PC-3 (cell line): Measurements from ENCODE around the gene VGF. TPM values are rescaled to one million over a fixed set of nuclear protein-coding genes. Genes with fewer than 3 reads are reported as not detected.
"Not testable (repeated sequence)": the region's sequence is repeated elsewhere in the genome, so short reads cannot be mapped to it uniquely, and the experiment has no call there.

Experiments used
- ATAC-seq: fragments of 200-7000 bp; cut with Tn5 transposase; 2 replicates; pipeline ENCODE4 v1.9.1; 2020; ENCODE audit warnings: mild to moderate bottlenecking, moderate library complexity
- BruUV-seq: library from RNA; stranded (reverse); fragments of 400-500 nt; replicated peaks from 2 replicates; lab custom pipeline; 2021; lab: Mats Ljungman, UMichigan
- CTCF ChIA-PET: fragments of 300-600 bp; sonication (Branson Sonifier 250); formaldehyde crosslinking; loops from one replicate; lab custom pipeline; 2022; ENCODE audit warnings: antibody characterized with exemption; lab: Charles Lee
- POLR2A ChIA-PET: fragments of 300-600 bp; sonication (Branson Sonifier 250); formaldehyde crosslinking; loops from one replicate; lab custom pipeline; 2022; ENCODE audit warnings: antibody characterized with exemption; ENCODE audit not compliant: unreplicated experiment; lab: Charles Lee
- DNase-seq: peaks from one replicate; pipeline ENCODE4 v3.0.0-alpha.2; 2015
- H2AFZ ChIP-seq: fragments of 300-600 bp; sonication (generic); 2 replicates; pipeline ENCODE4 v1.6.0; 2016; ENCODE audit warnings: antibody characterized with exemption, low read length
- H3F3A ChIP-seq: fragments of 300-600 bp; sonication (generic); one replicate; pipeline ENCODE4 v1.6.0; 2017; ENCODE audit warnings: antibody characterized with exemption, low read length, control low read depth, mild to moderate bottlenecking; ENCODE audit not compliant: unreplicated experiment
- H3K27ac ChIP-seq: fragments of 300-600 bp; sonication (generic); 2 replicates; pipeline ENCODE4 v1.5.1; 2016; ENCODE audit warnings: mild to moderate bottlenecking, low read length
- H3K27me3 ChIP-seq: fragments of 300-600 bp; sonication (generic); 2 replicates; pipeline ENCODE4 v1.6.1; 2016; ENCODE audit warnings: low read length, mixed read lengths
- H3K36me3 ChIP-seq: fragments of 300-600 bp; sonication (generic); 2 replicates; pipeline ENCODE4 v1.6.1; 2016; ENCODE audit warnings: low read depth, mixed run types, low read length, mixed read lengths
- H3K4me1 ChIP-seq: fragments of 300-600 bp; sonication (generic); 2 replicates; pipeline ENCODE4 v1.5.1; 2016; ENCODE audit warnings: low read length; ENCODE audit not compliant: insufficient read depth
- H3K4me2 ChIP-seq: fragments of 300-600 bp; sonication (generic); 2 replicates; pipeline ENCODE4 v1.6.0; 2016; ENCODE audit warnings: low read length
- H3K4me3 ChIP-seq: fragments of 300-600 bp; sonication (generic); 2 replicates; pipeline ENCODE4 v1.5.1; 2016; ENCODE audit warnings: mild to moderate bottlenecking, low read length, mixed read lengths
- H3K79me2 ChIP-seq: fragments of 300-600 bp; sonication (generic); 2 replicates; pipeline ENCODE4 v1.6.1; 2017; ENCODE audit warnings: low read length, mixed read lengths
- H3K9ac ChIP-seq: fragments of 300-600 bp; sonication (generic); 2 replicates; pipeline ENCODE4 v1.6.0; 2016; ENCODE audit warnings: mild to moderate bottlenecking, low read length
- H3K9me2 ChIP-seq: fragments of 300-600 bp; sonication (generic); replicated peaks from 2 replicates; pipeline ENCODE4 v1.6.1; 2016; ENCODE audit warnings: mixed run types, low read length, mixed read lengths
- H3K9me3 ChIP-seq: fragments of 300-600 bp; sonication (generic); 2 replicates; pipeline ENCODE4 v1.6.1; 2016; ENCODE audit warnings: low read length, mixed read lengths
- H4K20me1 ChIP-seq: fragments of 300-600 bp; sonication (generic); 2 replicates; pipeline ENCODE4 v1.6.1; 2016; ENCODE audit warnings: low read length, mixed read lengths
- CTCF ChIP-seq: fragments of 300-600 bp; sonication (generic); conservative IDR thresholded peaks from 2 replicates; pipeline ENCODE4 v1.5.1; 2017; ENCODE audit warnings: antibody characterized with exemption, low read depth, mild to moderate bottlenecking, low read length
- EZH2 ChIP-seq: fragments of 300-600 bp; sonication (generic); IDR thresholded peaks from one replicate; pipeline ENCODE4 v1.6.1; 2017; ENCODE audit warnings: antibody characterized with exemption, mild to moderate bottlenecking, low read length; ENCODE audit not compliant: unreplicated experiment
- EZH2phosphoT487 ChIP-seq: fragments of 300-600 bp; sonication (generic); IDR thresholded peaks from 2 replicates; pipeline ENCODE4 v1.6.1; 2018; ENCODE audit warnings: mild to moderate bottlenecking, antibody characterized with exemption, low read length, borderline replicate concordance
- intact Hi-C: fragments of 100-400 bp; cut with micrococcal nuclease; formaldehyde crosslinking; loops from 2 replicates; pipeline ENCODE4 v1.9.0; 2023
- total RNA-seq: library from RNA; depleted of rRNA; stranded (reverse); fragments of >200 nt; gene quantifications from 2 replicates; pipeline ENCODE4 v1.2.3, GENCODE V29; 2014

Gene VGF
- total RNA-seq, 1 experiment from 2014 or later, result 1.6 TPM

- H3F3A ChIP-seq, result no peaks in the 10 kb centered on the region
- ATAC-seq (peak; percentile 69), DNase-seq (peak; percentile 87)
- peak overlapping the region; percentile 59 for H3K9ac ChIP-seq
- no peaks in the 10 kb centered on the region for H3K79me2 ChIP-seq
- H2AFZ ChIP-seq, result peak overlapping the region; percentile 90
- TF ChIP-seq EZH2 (no peak), CTCF (no peak), EZH2phosphoT487 (no peak)
- ChIA-PET CTCF (interaction anchor here (0.6 to 0.8 kb wide), 2 partner anchors 37 kb away, joined by 3 to 5 read pairs; partner anchors contain the start of gene TRIM56), POLR2A (interaction anchor here (0.6 kb wide), 2 partner anchors 13 to 533 kb away, joined by 3 to 6 read pairs; no protein-coding TSS in a partner anchor)
- H3K9me2 ChIP-seq, result no peaks in the 10 kb centered on the region
- H3K27me3 ChIP-seq, result no peaks in the 10 kb centered on the region
- H3K4me2 ChIP-seq, result peak overlapping the region; percentile 80
- peak overlapping the region; percentile 76 for H3K27ac ChIP-seq
- no peaks in the 10 kb centered on the region for H3K9me3 ChIP-seq
- peak overlapping the region; percentile 53; the same call in 1 of the 2 replicates for H3K4me3 ChIP-seq
- BruUV-seq, result no TSS peak
- intact Hi-C loops, result loop anchor here (1.0 kb wide), 1 partner anchor 37 kb away; the partner anchor contains the start of gene TRIM56
- H3K4me1 ChIP-seq, result peaks cover 41% of the 10 kb centered on the region
- no peaks in the 10 kb centered on the region for H4K20me1 ChIP-seq
- no peaks in the 10 kb centered on the region for H3K36me3 ChIP-seq
Measured at GRCh38 chr7:101121991-101122932, 43.1 kb downstream of the VGF start.

GRCh38 chr7:101121631-101121990 lies 43.8 kb downstream of the VGF start:
- H3F3A ChIP-seq, H3K4me3 ChIP-seq, H3K27me3 ChIP-seq, H4K20me1 ChIP-seq, H3K79me2 ChIP-seq, ATAC-seq, H3K9me2 ChIP-seq, H3K36me3 ChIP-seq, intact Hi-C loops, DNase-seq, H3K9me3 ChIP-seq: not testable (repeated sequence)
- Histone ChIP-seq H3K4me2 (peak overlapping the region; percentile 80), H2AFZ (peak overlapping the region; percentile 90), H3K9ac (peak overlapping the region; percentile 59; the same call in 1 of the 2 replicates), H3K27ac (peak overlapping the region; percentile 76), H3K4me1 (peaks cover 41% of the 10 kb centered on the region)
- BruUV-seq, result TSS peak; percentile 23
- ChIA-PET POLR2A (interaction anchor here (0.6 kb wide), 2 partner anchors 13 to 534 kb away, joined by 3 to 6 read pairs; no protein-coding TSS in a partner anchor), CTCF (interaction anchor here (0.6 kb wide), 1 partner anchor 37 kb away, joined by 3 read pairs; no protein-coding TSS in a partner anchor)

- intact Hi-C loops, result no loop called here
- POLR2A ChIA-PET, result no interaction called here
- Histone ChIP-seq H3K4me3 (no peak overlapping the region), H3K4me2 (no peak overlapping the region), H2AFZ (no peak overlapping the region), H3K4me1 (peaks cover 33% of the 10 kb centered on the region), H3K36me3 (no peaks in the 10 kb centered on the region), H3K27me3 (no peaks in the 10 kb centered on the region), H3K79me2 (no peaks in the 10 kb centered on the region), H4K20me1 (no peaks in the 10 kb centered on the region), H3K9me2 (no peaks in the 10 kb centered on the region), H3K9ac (no peak overlapping the region), H3K27ac (no peak overlapping the region), H3K9me3 (no peaks in the 10 kb centered on the region), H3F3A (no peaks in the 10 kb centered on the region)
- ATAC-seq (no peak), DNase-seq (no peak)
- BruUV-seq, result no TSS peak
- TF ChIP-seq CTCF, result no peak
- TF ChIP-seq EZH2phosphoT487, result no peak
- no peak for TF ChIP-seq EZH2
- CTCF ChIA-PET, result no interaction called here
Measured at GRCh38 chr7:101120315-101120714, 45.1 kb downstream of the VGF start.
